ENCODE results near the gene HRH2. TPM values are rescaled to one million over a fixed set of nuclear protein-coding genes. Genes with fewer than 3 reads are reported as not detected.
A peak's percentile ranks its signal among the peaks of the same experiment; 100 is the strongest.

The HRH2 gene
- total RNA-seq, 4 donors from 2014 or later: 0.13 to 3.5 (median 1.3) TPM

DNA sequence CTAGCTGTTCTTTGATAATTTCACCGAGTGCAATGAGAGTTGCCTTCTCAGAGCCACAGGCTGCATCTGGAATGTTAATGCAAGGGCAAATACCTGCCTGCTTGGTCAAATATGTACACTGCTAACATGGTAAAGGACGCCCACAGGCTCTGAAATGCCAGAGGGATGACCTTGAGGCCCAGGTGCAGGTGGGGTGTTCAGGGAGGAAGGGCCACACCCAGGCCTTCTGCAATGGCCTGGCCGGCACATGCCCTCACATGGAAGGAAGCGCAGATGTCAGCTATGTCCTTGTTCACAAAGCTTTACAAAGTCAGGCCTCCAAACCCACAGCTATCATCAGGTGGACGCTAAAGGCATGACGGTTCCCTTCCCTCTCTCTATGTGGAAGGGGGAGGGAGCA, 48.6 kb downstream of the HRH2 start:
- DNase-seq (ENCODE audit: low spot score in 2 of 2): peak in 1 of 2 donors; percentile 50
- no peak overlapping the region for H3K4me3 ChIP-seq (ENCODE audit: low read depth, poor library complexity, severe bottlenecking)
- intact Hi-C loops (cut with DNase I; ENCODE audit: low total_unique reads): no loop called here
- 65% methylated on average over 6 of the region's 6 CpGs for WGBS, 2 donors
- TF ChIP-seq POLR2A (IDR thresholded peaks at IDR 0.05): no peak
- TF ChIP-seq, protein P1, sequence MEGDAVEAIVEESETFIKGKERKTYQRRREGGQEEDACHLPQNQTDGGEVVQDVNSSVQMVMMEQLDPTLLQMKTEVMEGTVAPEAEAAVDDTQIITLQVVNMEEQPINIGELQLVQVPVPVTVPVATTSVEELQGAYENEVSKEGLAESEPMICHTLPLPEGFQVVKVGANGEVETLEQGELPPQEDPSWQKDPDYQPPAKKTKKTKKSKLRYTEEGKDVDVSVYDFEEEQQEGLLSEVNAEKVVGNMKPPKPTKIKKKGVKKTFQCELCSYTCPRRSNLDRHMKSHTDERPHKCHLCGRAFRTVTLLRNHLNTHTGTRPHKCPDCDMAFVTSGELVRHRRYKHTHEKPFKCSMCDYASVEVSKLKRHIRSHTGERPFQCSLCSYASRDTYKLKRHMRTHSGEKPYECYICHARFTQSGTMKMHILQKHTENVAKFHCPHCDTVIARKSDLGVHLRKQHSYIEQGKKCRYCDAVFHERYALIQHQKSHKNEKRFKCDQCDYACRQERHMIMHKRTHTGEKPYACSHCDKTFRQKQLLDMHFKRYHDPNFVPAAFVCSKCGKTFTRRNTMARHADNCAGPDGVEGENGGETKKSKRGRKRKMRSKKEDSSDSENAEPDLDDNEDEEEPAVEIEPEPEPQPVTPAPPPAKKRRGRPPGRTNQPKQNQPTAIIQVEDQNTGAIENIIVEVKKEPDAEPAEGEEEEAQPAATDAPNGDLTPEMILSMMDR (IDR thresholded peaks at IDR 0.05): no peak

DNA sequence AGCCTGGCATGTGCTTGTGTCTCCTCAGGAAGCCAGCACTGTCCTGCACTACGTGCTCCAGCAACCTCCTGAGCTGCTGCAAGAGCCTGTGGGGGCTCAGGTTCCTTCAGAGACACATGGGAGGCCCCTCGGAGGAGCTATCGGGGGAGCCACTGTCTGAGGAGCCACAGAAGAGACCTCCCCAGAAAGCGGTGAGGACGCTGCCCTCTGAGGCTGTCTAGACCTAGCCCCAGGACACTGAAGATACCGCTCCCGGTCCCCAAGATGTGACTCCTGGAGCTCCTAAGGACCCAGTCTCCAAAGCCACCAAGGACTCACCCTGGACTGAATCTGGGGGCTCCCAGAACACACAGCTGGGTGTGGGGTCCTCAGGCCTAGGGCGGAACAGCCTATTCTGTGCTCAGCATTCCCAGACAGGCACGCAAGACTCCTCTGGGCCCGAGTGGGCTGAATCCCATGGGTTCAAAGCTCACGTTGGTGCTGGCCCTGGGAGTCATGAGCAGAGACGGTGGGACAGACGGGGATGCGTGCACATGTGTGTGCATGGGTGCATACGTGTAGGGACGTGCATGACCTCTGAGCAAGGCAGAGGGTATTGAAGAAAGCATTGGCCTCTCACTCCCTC, 50.0 kb downstream of the HRH2 start:
- intact Hi-C loops (cut with DNase I; ENCODE audit: low total_unique reads): no loop called here
- no peak for TF ChIP-seq POLR2A (IDR thresholded peaks at IDR 0.05)
- TF ChIP-seq, protein P1 (IDR thresholded peaks at IDR 0.05): no peak
- 90% methylated on average over 10 to 12 of the region's 16 CpGs for WGBS, 2 donors
- DNase-seq (ENCODE audit: low spot score in 2 of 2): peak in 1 of 2 donors; percentile 76
- no peak overlapping the region for H3K4me3 ChIP-seq (ENCODE audit: low read depth, poor library complexity, severe bottlenecking)

DNA sequence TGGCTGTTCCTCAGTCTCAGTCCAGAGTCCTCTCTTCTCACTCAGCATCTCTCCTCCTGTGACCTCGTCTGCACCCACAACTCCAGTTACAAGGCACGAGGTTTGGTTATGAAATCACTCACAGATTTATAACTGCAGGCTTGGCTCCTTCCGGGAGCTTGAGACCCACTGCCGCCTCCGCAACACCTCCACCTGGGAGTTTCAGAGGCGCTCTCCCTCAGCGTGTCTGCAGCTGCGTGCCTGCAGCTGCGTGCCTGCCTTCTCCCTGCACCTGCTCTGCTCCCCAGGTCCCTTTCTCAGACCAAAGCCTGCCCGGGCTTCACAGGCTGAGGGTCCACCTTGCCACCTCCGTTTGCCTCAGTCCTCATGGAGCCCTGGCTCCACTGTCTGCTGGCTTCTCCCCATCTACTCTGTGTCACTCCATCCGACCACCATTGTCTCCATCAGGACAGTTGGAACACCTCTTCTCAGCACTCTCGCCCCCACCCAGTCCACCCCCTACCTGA, 51.5 kb downstream of the HRH2 start:
- no peak for TF ChIP-seq POLR2A (IDR thresholded peaks at IDR 0.05)
- TF ChIP-seq, protein P1 (IDR thresholded peaks at IDR 0.05): no peak
- intact Hi-C loops (cut with DNase I; ENCODE audit: low total_unique reads): no loop called here
- H3K4me3 ChIP-seq (ENCODE audit: low read depth, poor library complexity, severe bottlenecking): no peak overlapping the region
- DNase-seq (ENCODE audit: low spot score in 2 of 2): peak in 1 of 2 donors; percentile 50
- 78 to 79% methylated on average over 13 of the region's 13 CpGs for WGBS, 2 donors

DNA sequence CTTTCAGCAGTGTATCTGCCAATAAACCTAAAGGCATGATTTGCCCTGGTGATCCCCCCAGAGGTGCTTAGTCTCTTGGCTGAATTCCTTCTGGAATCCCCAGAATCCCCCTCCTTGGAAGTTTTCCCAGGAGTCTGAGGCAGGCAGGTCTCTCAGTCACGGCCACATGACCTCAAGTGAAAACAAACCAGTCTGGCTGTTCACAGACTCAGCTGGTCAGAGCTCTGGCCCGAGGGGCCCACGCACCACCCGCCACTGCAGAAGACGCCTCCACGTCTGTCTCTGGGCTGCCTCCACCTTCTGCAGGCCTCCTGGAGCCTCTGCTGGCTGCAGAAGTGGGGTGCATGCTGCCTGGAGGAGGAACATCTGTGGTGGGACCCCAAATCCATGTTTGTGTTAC, 52.5 kb downstream of the HRH2 start:
- H3K4me3 ChIP-seq (ENCODE audit: low read depth, poor library complexity, severe bottlenecking): no peak overlapping the region
- peak in 1 of 2 donors; percentile 65 for DNase-seq (ENCODE audit: low spot score in 2 of 2)
- TF ChIP-seq, protein P1 (IDR thresholded peaks at IDR 0.05): no peak
- no peak for TF ChIP-seq POLR2A (IDR thresholded peaks at IDR 0.05)
- intact Hi-C loops (cut with DNase I; ENCODE audit: low total_unique reads): no loop called here
- WGBS, 2 donors: 67 to 77% methylated on average over 6 of the region's 6 CpGs

DNA sequence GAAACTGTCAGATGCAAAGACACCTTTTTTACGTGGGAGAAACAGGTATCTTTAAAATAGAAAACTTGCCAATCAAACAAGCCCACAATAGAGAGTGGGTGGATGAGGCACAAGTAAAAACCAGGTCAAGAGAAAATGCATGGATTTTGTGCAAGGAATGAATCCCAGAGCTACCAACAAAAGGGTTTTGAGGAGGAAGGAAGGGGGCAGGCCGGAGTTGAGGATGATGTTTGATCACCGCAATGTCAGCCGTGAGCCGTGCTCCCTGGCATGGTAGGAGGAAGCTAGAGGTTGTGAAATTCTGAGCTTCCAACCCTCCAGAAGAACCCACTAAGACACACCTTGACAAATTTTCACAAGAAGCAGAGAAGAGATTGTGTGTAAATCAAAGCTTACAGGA, 53.2 kb downstream of the HRH2 start:
- TF ChIP-seq, protein P1 (IDR thresholded peaks at IDR 0.05): no peak
- no peak for TF ChIP-seq POLR2A (IDR thresholded peaks at IDR 0.05)
- 81 to 84% methylated on average over 5 of the region's 5 CpGs for WGBS, 2 donors
- H3K4me3 ChIP-seq (ENCODE audit: low read depth, poor library complexity, severe bottlenecking): no peak overlapping the region
- DNase-seq (ENCODE audit: low spot score in 2 of 2): no peak
- intact Hi-C loops (cut with DNase I; ENCODE audit: low total_unique reads): no loop called here

Data from lower leg skin (tissue), 4 donors.